NCI-H2081 treated with DMSO at 0.1 percent for 48 hours (cell line): Measurements from ENCODE around the gene ADCY4.

Experiments
- DNase-seq: peaks from one replicate; lab custom pipeline; 2025; lab: John Stamatoyannopoulos, UW

The ADCY4 gene

GRCh38 chr14:24273422-24273998 is 61.4 kb downstream of the ADCY4 start:
- DNase-seq, result no peak

- no peak for DNase-seq
Observed at GRCh38 chr14:24272467-24272866, 62.4 kb downstream of the ADCY4 start.

- no peak for DNase-seq
Observed at GRCh38 chr14:24271834-24272263, 63.0 kb downstream of the ADCY4 start.

- DNase-seq, result peak; percentile 8
Observed at GRCh38 chr14:24271134-24271833, 63.6 kb downstream of the ADCY4 start, which contains the start of gene RABGGTA. Gene RABGGTA (minus strand): TSS chr14:24271597. CDS start chr14:24271115, 482 bp downstream.

GRCh38 chr14:24270537-24271133 is 64.2 kb downstream of the ADCY4 start:
- no peak for DNase-seq

- no peak for DNase-seq
Observed at GRCh38 chr14:24269910-24270536, 64.8 kb downstream of the ADCY4 start.

GRCh38 chr14:24269368-24269767 is 65.5 kb downstream of the ADCY4 start:
- DNase-seq, result no peak
